ENCODE results near the gene MAT1A. TPM values are rescaled to one million over a fixed set of nuclear protein-coding genes. Genes with fewer than 3 reads are reported as not detected.
"Not testable (repeated sequence)": the region's sequence is repeated elsewhere in the genome, so short reads cannot be mapped to it uniquely, and the experiment has no call there.

The MAT1A gene
- total RNA-seq, 2 donors from 2014 or later: 0.53 to 0.58 TPM

DNA sequence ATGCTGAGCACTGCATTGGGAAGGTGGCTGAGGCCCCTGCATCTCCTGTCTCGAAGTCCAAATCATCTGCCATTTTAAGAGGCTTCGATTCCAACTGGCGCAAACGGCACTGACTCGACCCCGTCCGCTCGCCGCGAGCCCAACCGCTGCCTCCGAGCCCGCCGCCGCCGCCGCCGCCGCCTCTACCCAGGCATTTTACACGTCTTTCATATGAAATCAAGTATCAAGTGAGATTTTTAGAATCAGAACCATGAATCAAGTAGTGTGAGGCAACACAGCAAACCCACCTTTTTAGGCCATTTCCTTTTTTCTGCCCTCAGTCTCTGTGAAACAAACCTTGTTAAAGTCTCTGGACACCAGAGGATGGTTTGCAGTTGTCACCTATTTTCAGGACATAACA, 41.8 kb downstream of the MAT1A start:
- H3K4me3 Mint-ChIP-seq; H3K27ac Mint-ChIP-seq; H3K9me3 ChIP-seq (ENCODE audit: control insufficient read depth, low read length); DNase-seq; H3K9me3 Mint-ChIP-seq; H3K4me3 ChIP-seq (ENCODE audit: low read length); H3K36me3 ChIP-seq (ENCODE audit: control insufficient read depth, insufficient read depth, low read length); H3K27me3 Mint-ChIP-seq (ENCODE audit: insufficient read depth); H3K27me3 ChIP-seq (ENCODE audit: control insufficient read depth, insufficient read depth, low read length, poor library complexity, severe bottlenecking); H3K27ac ChIP-seq (ENCODE audit: low read depth, low read length); H3K36me3 Mint-ChIP-seq (ENCODE audit: low read depth); H3K4me1 Mint-ChIP-seq; H3K4me1 ChIP-seq (ENCODE audit: control insufficient read depth, insufficient read depth, low read length); H3K9ac ChIP-seq (ENCODE audit: extremely low read depth, low read length, poor library complexity, severe bottlenecking): not testable (repeated sequence)
- 100% methylated on average over 12 of the region's 20 CpGs; no CpG with 5 or more reads in 1 of the 2 experiments for WGBS, 2 experiments (ENCODE audit: insufficient coverage in 1 of 2, insufficient read length in 1 of 2)

- not testable (repeated sequence) for H3K27me3 Mint-ChIP-seq (ENCODE audit: insufficient read depth); H3K4me3 ChIP-seq (ENCODE audit: low read length); H3K4me3 Mint-ChIP-seq; DNase-seq; H3K27me3 ChIP-seq (ENCODE audit: control insufficient read depth, insufficient read depth, low read length, poor library complexity, severe bottlenecking); H3K4me1 Mint-ChIP-seq; H3K36me3 ChIP-seq (ENCODE audit: control insufficient read depth, insufficient read depth, low read length); H3K9me3 ChIP-seq (ENCODE audit: control insufficient read depth, low read length); H3K9ac ChIP-seq (ENCODE audit: extremely low read depth, low read length, poor library complexity, severe bottlenecking); H3K27ac ChIP-seq (ENCODE audit: low read depth, low read length); H3K27ac Mint-ChIP-seq; H3K4me1 ChIP-seq (ENCODE audit: control insufficient read depth, insufficient read depth, low read length); H3K36me3 Mint-ChIP-seq (ENCODE audit: low read depth); H3K9me3 Mint-ChIP-seq
- WGBS, 2 experiments (ENCODE audit: insufficient coverage in 1 of 2, insufficient read length in 1 of 2): 88% methylated on average over 1 of the region's 3 CpGs; no CpG with 5 or more reads in 1 of the 2 experiments
Observed at GRCh38 chr10:80244371-80244770, 45.1 kb downstream of the MAT1A start.

DNA sequence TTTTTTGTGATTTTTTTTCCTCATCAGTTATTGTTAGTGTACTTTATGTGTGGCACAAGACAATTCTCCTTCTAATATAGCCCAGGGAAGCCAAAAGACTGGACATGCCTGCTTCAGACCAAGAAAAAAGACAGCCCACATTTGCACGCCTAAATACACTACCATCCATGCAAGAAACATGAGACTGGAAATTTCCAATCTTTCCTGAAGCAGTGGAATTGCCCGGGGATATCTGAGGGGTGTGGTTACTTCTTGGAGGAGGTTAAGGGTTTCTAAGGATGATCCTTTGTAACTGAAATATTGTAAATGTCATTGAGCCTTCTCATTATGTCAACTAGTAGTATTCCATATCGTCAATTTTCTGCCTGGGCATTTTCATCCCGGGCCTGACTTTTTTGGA, 47.1 kb downstream of the MAT1A start:
- not testable (repeated sequence) for H3K27me3 Mint-ChIP-seq (ENCODE audit: insufficient read depth); H3K36me3 ChIP-seq (ENCODE audit: control insufficient read depth, insufficient read depth, low read length); H3K4me1 Mint-ChIP-seq; H3K4me3 Mint-ChIP-seq; H3K27ac Mint-ChIP-seq; H3K4me3 ChIP-seq (ENCODE audit: low read length); H3K9me3 ChIP-seq (ENCODE audit: control insufficient read depth, low read length); DNase-seq; H3K36me3 Mint-ChIP-seq (ENCODE audit: low read depth); H3K9me3 Mint-ChIP-seq; H3K4me1 ChIP-seq (ENCODE audit: control insufficient read depth, insufficient read depth, low read length); H3K27ac ChIP-seq (ENCODE audit: low read depth, low read length); H3K27me3 ChIP-seq (ENCODE audit: control insufficient read depth, insufficient read depth, low read length, poor library complexity, severe bottlenecking); H3K9ac ChIP-seq (ENCODE audit: extremely low read depth, low read length, poor library complexity, severe bottlenecking)
- no CpG with 5 or more reads among the region's 4 CpGs for WGBS, 2 experiments (ENCODE audit: insufficient coverage in 1 of 2, insufficient read length in 1 of 2)

DNA sequence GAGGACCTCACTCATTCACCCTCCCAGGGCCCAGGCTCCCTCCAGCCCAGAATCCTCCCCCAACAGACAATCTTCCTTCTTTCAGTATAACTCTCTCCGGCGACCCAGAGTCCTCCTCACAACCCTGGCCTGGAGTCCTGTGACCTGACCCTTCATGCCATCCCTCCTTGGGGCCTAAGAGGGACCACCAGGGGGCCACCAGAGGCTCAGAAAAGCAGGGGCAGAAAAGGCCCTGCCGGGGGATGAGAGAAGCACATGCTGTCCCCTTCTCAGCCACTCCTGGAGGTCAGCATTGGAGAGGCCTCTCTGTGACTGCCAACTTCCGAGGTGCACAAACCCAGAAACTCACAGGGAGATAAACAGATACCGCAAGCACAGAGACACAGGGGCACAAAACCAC, 53.0 kb downstream of the MAT1A start:
- not testable (repeated sequence) for H3K9me3 ChIP-seq (ENCODE audit: control insufficient read depth, low read length); H3K4me3 ChIP-seq (ENCODE audit: low read length); H3K36me3 ChIP-seq (ENCODE audit: control insufficient read depth, insufficient read depth, low read length); H3K27me3 Mint-ChIP-seq (ENCODE audit: insufficient read depth); DNase-seq; H3K36me3 Mint-ChIP-seq (ENCODE audit: low read depth); H3K9me3 Mint-ChIP-seq; H3K4me3 Mint-ChIP-seq; H3K4me1 ChIP-seq (ENCODE audit: control insufficient read depth, insufficient read depth, low read length); H3K4me1 Mint-ChIP-seq; H3K27me3 ChIP-seq (ENCODE audit: control insufficient read depth, insufficient read depth, low read length, poor library complexity, severe bottlenecking); H3K27ac ChIP-seq (ENCODE audit: low read depth, low read length); H3K9ac ChIP-seq (ENCODE audit: extremely low read depth, low read length, poor library complexity, severe bottlenecking)
- 79% methylated on average over 3 of the region's 5 CpGs; no CpG with 5 or more reads in 1 of the 2 experiments for WGBS, 2 experiments (ENCODE audit: insufficient coverage in 1 of 2, insufficient read length in 1 of 2)
- peak; percentile 56 for TF ChIP-seq CTCF (conservative IDR thresholded peaks at IDR 0.05)
- peak overlapping the region; percentile 48 for H3K27ac Mint-ChIP-seq

DNA sequence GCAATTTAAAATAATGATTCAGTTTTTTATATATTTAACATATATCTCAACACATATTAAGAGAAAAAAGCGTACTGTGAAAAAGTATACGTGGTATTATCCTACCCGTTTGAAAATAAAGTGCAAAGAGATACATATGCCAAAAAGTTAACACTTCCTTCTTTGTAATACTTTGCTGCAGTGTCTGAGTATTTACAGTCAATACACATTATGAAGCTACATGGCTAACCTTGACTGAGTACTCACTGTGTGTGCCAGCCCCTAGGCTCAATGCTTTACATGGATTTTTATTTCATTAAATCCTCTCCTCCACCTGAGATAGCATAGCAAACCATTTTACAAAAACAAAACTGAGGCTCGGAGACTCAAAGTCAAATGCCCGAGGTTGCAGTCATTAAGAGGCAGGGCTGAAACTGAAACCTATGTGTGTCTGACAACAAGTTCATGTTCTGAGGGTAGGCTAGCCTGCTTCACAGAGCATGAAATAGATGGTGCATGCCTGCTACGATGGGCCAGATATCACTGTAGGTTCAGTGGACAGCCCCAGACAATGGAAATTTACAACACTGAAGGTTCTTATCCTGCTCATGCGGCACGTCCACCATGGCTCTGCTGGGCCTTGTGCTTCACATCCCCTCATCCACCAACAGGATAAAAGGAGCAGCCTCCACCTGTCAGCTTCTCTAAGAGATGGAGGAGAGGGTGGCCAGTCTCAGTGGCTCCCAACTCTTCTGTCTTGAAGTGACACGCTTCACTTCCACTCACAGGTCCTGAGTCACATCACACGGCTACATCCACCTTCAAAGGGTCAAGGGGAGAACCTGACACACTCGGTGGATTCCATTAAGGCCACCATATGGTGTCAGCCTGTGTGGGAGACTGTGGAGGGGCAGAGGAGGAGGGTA, 54.9 kb downstream of the MAT1A start:
- not testable (repeated sequence) for H3K27ac Mint-ChIP-seq; H3K9me3 ChIP-seq (ENCODE audit: control insufficient read depth, low read length); H3K4me3 Mint-ChIP-seq; H3K9ac ChIP-seq (ENCODE audit: extremely low read depth, low read length, poor library complexity, severe bottlenecking); H3K9me3 Mint-ChIP-seq; H3K27me3 Mint-ChIP-seq (ENCODE audit: insufficient read depth); DNase-seq; H3K27me3 ChIP-seq (ENCODE audit: control insufficient read depth, insufficient read depth, low read length, poor library complexity, severe bottlenecking); H3K27ac ChIP-seq (ENCODE audit: low read depth, low read length); H3K4me1 ChIP-seq (ENCODE audit: control insufficient read depth, insufficient read depth, low read length); H3K36me3 ChIP-seq (ENCODE audit: control insufficient read depth, insufficient read depth, low read length); H3K4me1 Mint-ChIP-seq; H3K36me3 Mint-ChIP-seq (ENCODE audit: low read depth); H3K4me3 ChIP-seq (ENCODE audit: low read length)
- 81% methylated on average over 9 of the region's 11 CpGs; no CpG with 5 or more reads in 1 of the 2 experiments for whole genome bisulfite sequencing, 2 experiments (ENCODE audit: insufficient coverage in 1 of 2, insufficient read length in 1 of 2)

DNA sequence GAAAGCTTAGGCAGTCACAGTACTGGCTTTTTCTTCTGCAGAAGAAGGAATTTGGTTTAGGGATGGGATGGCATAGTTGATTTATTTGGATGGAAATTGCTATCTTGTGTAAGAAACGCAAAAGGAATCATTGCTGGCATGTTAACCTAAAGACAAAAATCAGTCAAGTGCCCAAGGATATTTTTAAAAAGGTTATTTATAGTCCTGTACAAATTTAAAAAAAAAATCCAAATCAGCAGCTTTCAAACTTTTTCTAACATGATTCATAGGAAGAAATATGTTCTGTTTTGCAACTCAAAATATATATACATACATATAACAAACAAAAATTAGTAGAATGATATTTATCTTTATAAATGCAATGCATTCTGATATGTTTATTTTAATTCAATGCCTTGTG, 55.6 kb downstream of the MAT1A start:
- H3K27ac ChIP-seq (ENCODE audit: low read depth, low read length); H3K27ac Mint-ChIP-seq; H3K36me3 ChIP-seq (ENCODE audit: control insufficient read depth, insufficient read depth, low read length); H3K4me3 ChIP-seq (ENCODE audit: low read length); H3K9ac ChIP-seq (ENCODE audit: extremely low read depth, low read length, poor library complexity, severe bottlenecking); DNase-seq; H3K27me3 ChIP-seq (ENCODE audit: control insufficient read depth, insufficient read depth, low read length, poor library complexity, severe bottlenecking); H3K36me3 Mint-ChIP-seq (ENCODE audit: low read depth); H3K27me3 Mint-ChIP-seq (ENCODE audit: insufficient read depth); H3K9me3 Mint-ChIP-seq; H3K4me1 ChIP-seq (ENCODE audit: control insufficient read depth, insufficient read depth, low read length); H3K4me3 Mint-ChIP-seq; H3K9me3 ChIP-seq (ENCODE audit: control insufficient read depth, low read length); H3K4me1 Mint-ChIP-seq: not testable (repeated sequence)
- 78% methylated on average over 1 of the region's 1 CpG; no CpG with 5 or more reads in 1 of the 2 experiments for WGBS, 2 experiments (ENCODE audit: insufficient coverage in 1 of 2, insufficient read length in 1 of 2)
